IgD-negative memory B cell (primary cell): ENCODE data around the gene SELENOK. TPM values are rescaled to one million over a fixed set of nuclear protein-coding genes. Genes with fewer than 3 reads are reported as not detected.

Experiments
- H3K27ac Mint-ChIP-seq, 3 donors: one replicate each; pipeline ENCODE4 v1.8.0; 2020 to 2022; ENCODE audit warnings: mild to moderate bottlenecking in 3 of 3, mixed read lengths in 3 of 3, moderate library complexity in 1 of 3
- H3K27me3 Mint-ChIP-seq: one replicate; pipeline ENCODE4 v1.8.0; 2021; ENCODE audit warnings: mixed read lengths
- H3K36me3 Mint-ChIP-seq: one replicate; pipeline ENCODE4 v1.8.0; 2020; ENCODE audit warnings: mild to moderate bottlenecking, mixed read lengths
- H3K4me1 Mint-ChIP-seq, 3 donors: one replicate each; pipeline ENCODE4 v1.8.0; 2020 to 2022; ENCODE audit warnings: mixed read lengths in 3 of 3, mild to moderate bottlenecking in 1 of 3
- H3K4me3 Mint-ChIP-seq, 4 donors: one replicate each; pipeline ENCODE4 v1.8.0; 2020 to 2022; ENCODE audit warnings: mild to moderate bottlenecking in 4 of 4, mixed read lengths in 4 of 4, moderate library complexity in 3 of 4
- H3K9me3 Mint-ChIP-seq, 3 donors: one replicate each; pipeline ENCODE4 v1.8.0; 2020 to 2021; ENCODE audit warnings: mixed read lengths in 3 of 3, mild to moderate bottlenecking in 1 of 3
- polyA plus RNA-seq: library from polyadenylated mRNA; unstranded; fragments of 300-500 nt; fragmentation: Illumina TruSeq; gene quantifications from one replicate; pipeline ENCODE4 v1.2.3, GENCODE V29; 2021

Gene SELENOK
- polyA plus RNA-seq, 1 donor from 2014 or later: 121 TPM

- Mint-ChIP-seq H3K4me1 (no peaks in the 10 kb centered on the region), H3K36me3 (no peaks in the 10 kb centered on the region), H3K4me3 (no peak overlapping the region), H3K9me3 (peaks cover 0 to 7% (median 3%) of the 10 kb centered on the region in 3 donors), H3K27ac (no peak overlapping the region), H3K27me3 (peaks cover 20% of the 10 kb centered on the region)
These were observed 9.1 kb upstream of the SELENOK start for GRCh38 chr3:53900666-53901331.

GRCh38 chr3:53899750-53900149 is 8.1 kb upstream of the SELENOK start:
- Mint-ChIP-seq H3K36me3 (peaks cover 2% of the 10 kb centered on the region), H3K9me3 (peaks cover 0 to 2% (median 1%) of the 10 kb centered on the region in 3 donors), H3K27me3 (peaks cover 20% of the 10 kb centered on the region), H3K4me3 (no peak overlapping the region), H3K4me1 (no peaks in the 10 kb centered on the region), H3K27ac (peak overlapping the region in 1 of 3 donors; percentile 2)

GRCh38 chr3:53892286-53892637 is 603 bp upstream of the SELENOK start:
- Mint-ChIP-seq H3K4me1 (peaks cover 25 to 32% (median 30%) of the 10 kb centered on the region in 3 donors), H3K27me3 (peaks cover 10% of the 10 kb centered on the region), H3K27ac (peak overlapping the region; percentile 98 to 99 (median 99)), H3K36me3 (peaks cover 11% of the 10 kb centered on the region), H3K4me3 (peak overlapping the region; percentile 90 to 98 (median 98)), H3K9me3 (peaks cover 1 to 4% (median 2%) of the 10 kb centered on the region in 3 donors)

GRCh38 chr3:53890726-53891475 is 758 bp downstream of the SELENOK start:
- peak overlapping the region; percentile 90 to 98 (median 98) for H3K4me3 Mint-ChIP-seq

GRCh38 chr3:53888232-53888631 is 3.4 kb downstream of the SELENOK start:
- Mint-ChIP-seq H3K4me3 (peak overlapping the region in 1 of 4 donors; percentile 55), H3K27me3 (peaks cover 3% of the 10 kb centered on the region), H3K9me3 (peaks cover under 1 to 4% (median 1%) of the 10 kb centered on the region in 3 donors), H3K4me1 (peaks cover 25 to 32% (median 30%) of the 10 kb centered on the region in 3 donors), H3K36me3 (peaks cover 13% of the 10 kb centered on the region), H3K27ac (peak overlapping the region in 2 of 3 donors; percentile 29 to 57)

More at GRCh38 chr3:53890726-53891475, 758 bp downstream of the SELENOK start:
- H3K27ac Mint-ChIP-seq: peak overlapping the region; percentile 98 to 99 (median 99)
- peaks cover 25 to 32% (median 30%) of the 10 kb centered on the region in 3 donors for H3K4me1 Mint-ChIP-seq
- peaks cover 1 to 4% (median 2%) of the 10 kb centered on the region in 3 donors for H3K9me3 Mint-ChIP-seq
- peaks cover 11% of the 10 kb centered on the region for H3K36me3 Mint-ChIP-seq
- H3K27me3 Mint-ChIP-seq: peaks cover 7% of the 10 kb centered on the region

- peaks cover 3% of the 10 kb centered on the region for H3K27me3 Mint-ChIP-seq
- H3K4me3 Mint-ChIP-seq: peak overlapping the region in 1 of 4 donors; percentile 20
- H3K36me3 Mint-ChIP-seq: peaks cover 13% of the 10 kb centered on the region
- no peak overlapping the region for H3K27ac Mint-ChIP-seq
- peaks cover 26 to 35% (median 35%) of the 10 kb centered on the region in 3 donors for H3K4me1 Mint-ChIP-seq
- H3K9me3 Mint-ChIP-seq: no peaks in the 10 kb centered on the region
These were observed 4.2 kb downstream of the SELENOK start for GRCh38 chr3:53887446-53887845.

GRCh38 chr3:53885239-53885638 is 6.4 kb downstream of the SELENOK start:
- Mint-ChIP-seq H3K4me3 (peak overlapping the region in 1 of 4 donors; percentile 31), H3K9me3 (no peaks in the 10 kb centered on the region), H3K27me3 (no peaks in the 10 kb centered on the region), H3K4me1 (peaks cover 27 to 35% (median 30%) of the 10 kb centered on the region in 3 donors), H3K27ac (peak overlapping the region in 1 of 3 donors; percentile 16), H3K36me3 (peaks cover 15% of the 10 kb centered on the region)

- no peak overlapping the region for H3K27ac Mint-ChIP-seq
- H3K4me1 Mint-ChIP-seq: peaks cover 26 to 36% (median 27%) of the 10 kb centered on the region in 3 donors
- no peak overlapping the region for H3K4me3 Mint-ChIP-seq
- H3K36me3 Mint-ChIP-seq: peaks cover 16% of the 10 kb centered on the region
- H3K9me3 Mint-ChIP-seq: no peaks in the 10 kb centered on the region
- H3K27me3 Mint-ChIP-seq: no peaks in the 10 kb centered on the region
These were observed 7.0 kb downstream of the SELENOK start for GRCh38 chr3:53884623-53885022.

- Mint-ChIP-seq H3K4me3 (peak overlapping the region; percentile 22 to 97 (median 78)), H3K9me3 (no peaks in the 10 kb centered on the region), H3K27me3 (no peaks in the 10 kb centered on the region), H3K36me3 (peaks cover 15% of the 10 kb centered on the region), H3K27ac (peak overlapping the region in 2 of 3 donors; percentile 48 to 93), H3K4me1 (peaks cover 19 to 27% (median 22%) of the 10 kb centered on the region in 3 donors)
These were observed 8.7 kb downstream of the SELENOK start for GRCh38 chr3:53883008-53883407.

- Mint-ChIP-seq H3K36me3 (peaks cover 13% of the 10 kb centered on the region), H3K4me3 (peak within 1 kb of the TSS; percentile 93 to 100 (median 98)), H3K9me3 (no peaks in the 10 kb centered on the region), H3K27me3 (no peaks in the 10 kb centered on the region), H3K27ac (peak within 1 kb of the TSS; percentile 48 to 99 (median 93)), H3K4me1 (peaks cover 19 to 23% (median 22%) of the 10 kb centered on the region in 3 donors)
These were observed 9.7 kb downstream of the SELENOK start, which contains the start of gene ACTR8 for GRCh38 chr3:53881691-53882593. ACTR8 (minus strand) TSS chr3:53882152; CDS start chr3:53882101, 51 bp downstream.

- H3K4me1 Mint-ChIP-seq: peaks cover 19 to 23% (median 22%) of the 10 kb centered on the region in 3 donors
- H3K36me3 Mint-ChIP-seq: peaks cover 16% of the 10 kb centered on the region
- H3K9me3 Mint-ChIP-seq: no peaks in the 10 kb centered on the region
- H3K27me3 Mint-ChIP-seq: no peaks in the 10 kb centered on the region
- peak overlapping the region; percentile 48 to 93 (median 73) for H3K27ac Mint-ChIP-seq
- H3K4me3 Mint-ChIP-seq: peak overlapping the region; percentile 93 to 100 (median 98)
These were observed 11.0 kb downstream of the SELENOK start for GRCh38 chr3:53880396-53881345.

GRCh38 chr3:53865732-53866499 is 25.7 kb downstream of the SELENOK start:
- H3K27ac Mint-ChIP-seq: no peak overlapping the region
- no peak overlapping the region for H3K4me3 Mint-ChIP-seq
- H3K36me3 Mint-ChIP-seq: peaks cover 19% of the 10 kb centered on the region
- no peaks in the 10 kb centered on the region for H3K9me3 Mint-ChIP-seq
- H3K27me3 Mint-ChIP-seq: no peaks in the 10 kb centered on the region
- peaks cover 11 to 17% (median 13%) of the 10 kb centered on the region in 3 donors for H3K4me1 Mint-ChIP-seq

GRCh38 chr3:53863145-53863544 is 28.5 kb downstream of the SELENOK start:
- H3K4me1 Mint-ChIP-seq: peaks cover 13 to 19% (median 14%) of the 10 kb centered on the region in 3 donors
- no peaks in the 10 kb centered on the region for H3K9me3 Mint-ChIP-seq
- peak overlapping the region in 2 of 3 donors; percentile 10 to 16 for H3K27ac Mint-ChIP-seq
- H3K4me3 Mint-ChIP-seq: peak overlapping the region in 2 of 4 donors; percentile 65 to 72
- H3K36me3 Mint-ChIP-seq: peaks cover 18% of the 10 kb centered on the region
- H3K27me3 Mint-ChIP-seq: no peaks in the 10 kb centered on the region
